ENCODE measurements around the gene FRAT2.

- TF ChIP-seq CTCF (IDR thresholded peaks at IDR 0.05; ENCODE audit: low read depth, low read length) (no peak), POLR2A (IDR thresholded peaks at IDR 0.05; ENCODE audit: extremely low read depth, insufficient read length) (no peak)
Observed at GRCh38 chr10:97372233-97372875, 37.8 kb upstream of the FRAT2 start.
